ENCODE data around the gene PIEZO2.
"Not testable (repeated sequence)": the region's sequence is repeated elsewhere in the genome, so short reads cannot be mapped to it uniquely, and the experiment has no call there.

- not testable (repeated sequence) for TF ChIP-seq CTCF (IDR thresholded peaks at IDR 0.05; ENCODE audit: low read length); EZH2 (IDR thresholded peaks at IDR 0.05; ENCODE audit: borderline replicate concordance, low read length)
These were observed 505.4 kb downstream of the PIEZO2 start for GRCh38 chr18:10644003-10644402.

Measured in OCI-LY1 (cell line).